SH-SY5Y (cell line): ENCODE results near the gene MYH7B.

Experiments
- GATA2 ChIP-seq: IDR thresholded peaks from 2 replicates; pipeline ENCODE4 v1.6.1; 2011; ENCODE audit warnings: mild to moderate bottlenecking, low read depth, low read length
- GATA3 ChIP-seq: IDR thresholded peaks from 2 replicates; pipeline ENCODE4 v1.6.1; 2011; ENCODE audit warnings: low read depth, mild to moderate bottlenecking, low read length, moderate library complexity

DNA sequence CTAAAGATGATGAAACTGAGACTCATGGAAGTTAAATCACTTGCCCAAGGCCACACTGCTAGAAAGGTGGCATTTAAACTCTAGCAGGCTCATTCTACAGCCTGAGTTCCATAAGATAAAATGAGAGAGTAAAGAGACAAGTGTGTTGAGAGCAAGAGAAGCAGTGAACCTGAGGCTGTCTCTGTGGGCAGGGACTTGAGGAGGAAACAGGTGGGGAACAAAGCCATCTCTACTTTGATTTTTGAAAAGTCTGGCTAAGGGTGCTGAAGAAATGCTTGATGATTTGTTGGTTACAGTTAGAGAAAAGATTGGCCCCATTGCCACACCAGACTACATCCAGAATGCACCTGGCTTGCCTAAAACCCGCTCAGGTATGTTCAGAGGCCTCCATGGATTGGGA lies 29.1 kb upstream of the MYH7B start:
- no peak for TF ChIP-seq GATA2
- no peak for TF ChIP-seq GATA3
